HFF-Myc (cell line): ENCODE data around the gene UGT1A9.

Source experiments
- DNase-seq: peaks from one replicate; pipeline ENCODE4 v3.0.0-alpha.2; 2011; ENCODE audit warnings: low read depth; ENCODE audit errors: extremely low read depth
- H3K4me3 ChIP-seq: replicated peaks from 2 replicates; pipeline ENCODE4 v1.5.1; 2011; ENCODE audit warnings: low read depth, mild to moderate bottlenecking, control low read depth, low read length
- TF ChIP-seq, protein P1 (sequence below): IDR thresholded peaks from 2 replicates; pipeline ENCODE4 v1.5.1; 2012; ENCODE audit warnings: mild to moderate bottlenecking, low read depth, low read length, control low read depth; ENCODE audit errors: missing control alignments

Gene UGT1A9

DNA sequence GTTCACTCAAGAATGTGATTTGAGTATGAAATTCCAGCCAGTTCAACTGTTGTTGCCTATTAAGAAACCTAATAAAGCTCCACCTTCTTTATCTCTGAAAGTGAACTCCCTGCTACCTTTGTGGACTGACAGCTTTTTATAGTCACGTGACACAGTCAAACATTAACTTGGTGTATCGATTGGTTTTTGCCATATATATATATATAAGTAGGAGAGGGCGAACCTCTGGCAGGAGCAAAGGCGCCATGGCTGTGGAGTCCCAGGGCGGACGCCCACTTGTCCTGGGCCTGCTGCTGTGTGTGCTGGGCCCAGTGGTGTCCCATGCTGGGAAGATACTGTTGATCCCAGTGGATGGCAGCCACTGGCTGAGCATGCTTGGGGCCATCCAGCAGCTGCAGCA, 88.3 kb downstream of the UGT1A9 start, which contains the start of gene UGT1A1:
Gene UGT1A1, plus strand, starts transcription at position 228 of the 400 bp plus-strand sequence. Its CDS starts 18 bp downstream, at position 246.
- TF ChIP-seq, protein P1, sequence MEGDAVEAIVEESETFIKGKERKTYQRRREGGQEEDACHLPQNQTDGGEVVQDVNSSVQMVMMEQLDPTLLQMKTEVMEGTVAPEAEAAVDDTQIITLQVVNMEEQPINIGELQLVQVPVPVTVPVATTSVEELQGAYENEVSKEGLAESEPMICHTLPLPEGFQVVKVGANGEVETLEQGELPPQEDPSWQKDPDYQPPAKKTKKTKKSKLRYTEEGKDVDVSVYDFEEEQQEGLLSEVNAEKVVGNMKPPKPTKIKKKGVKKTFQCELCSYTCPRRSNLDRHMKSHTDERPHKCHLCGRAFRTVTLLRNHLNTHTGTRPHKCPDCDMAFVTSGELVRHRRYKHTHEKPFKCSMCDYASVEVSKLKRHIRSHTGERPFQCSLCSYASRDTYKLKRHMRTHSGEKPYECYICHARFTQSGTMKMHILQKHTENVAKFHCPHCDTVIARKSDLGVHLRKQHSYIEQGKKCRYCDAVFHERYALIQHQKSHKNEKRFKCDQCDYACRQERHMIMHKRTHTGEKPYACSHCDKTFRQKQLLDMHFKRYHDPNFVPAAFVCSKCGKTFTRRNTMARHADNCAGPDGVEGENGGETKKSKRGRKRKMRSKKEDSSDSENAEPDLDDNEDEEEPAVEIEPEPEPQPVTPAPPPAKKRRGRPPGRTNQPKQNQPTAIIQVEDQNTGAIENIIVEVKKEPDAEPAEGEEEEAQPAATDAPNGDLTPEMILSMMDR: no peak
- no peak within 1 kb of the TSS for H3K4me3 ChIP-seq
- DNase-seq: no peak

DNA sequence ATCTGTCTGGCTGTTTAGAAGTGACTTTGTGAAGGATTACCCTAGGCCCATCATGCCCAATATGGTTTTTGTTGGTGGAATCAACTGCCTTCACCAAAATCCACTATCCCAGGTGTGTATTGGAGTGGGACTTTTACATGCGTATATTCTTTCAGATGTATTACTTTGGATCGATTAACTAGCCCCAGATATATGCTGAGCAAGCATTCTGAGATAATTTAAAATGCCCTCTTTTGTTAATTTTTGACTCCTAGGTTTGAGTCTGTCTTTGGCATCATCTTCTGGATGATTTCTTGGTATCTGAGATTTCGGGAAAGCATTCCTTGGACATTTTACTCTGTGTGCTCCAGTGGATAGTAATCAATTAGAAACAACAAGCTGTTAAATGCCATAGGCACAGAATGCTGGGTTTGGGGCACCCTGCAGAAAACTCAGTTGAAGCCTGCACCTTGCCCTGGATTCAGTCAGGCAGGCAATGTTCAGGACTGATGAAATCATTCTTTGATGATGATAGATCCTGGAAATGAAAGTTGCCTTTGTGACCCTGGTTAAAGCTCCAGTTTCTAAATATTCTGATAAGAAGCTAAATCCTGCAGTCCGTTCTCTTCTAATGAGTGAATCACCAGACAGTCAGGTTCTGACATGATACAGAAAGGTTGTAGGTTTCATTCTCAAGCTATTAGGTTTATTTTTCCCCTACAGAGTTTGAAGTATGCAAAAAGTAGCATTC, 89.5 kb downstream of the UGT1A9 start:
- DNase-seq: no peak
- TF ChIP-seq, protein P1: no peak
- no peak overlapping the region for H3K4me3 ChIP-seq

DNA sequence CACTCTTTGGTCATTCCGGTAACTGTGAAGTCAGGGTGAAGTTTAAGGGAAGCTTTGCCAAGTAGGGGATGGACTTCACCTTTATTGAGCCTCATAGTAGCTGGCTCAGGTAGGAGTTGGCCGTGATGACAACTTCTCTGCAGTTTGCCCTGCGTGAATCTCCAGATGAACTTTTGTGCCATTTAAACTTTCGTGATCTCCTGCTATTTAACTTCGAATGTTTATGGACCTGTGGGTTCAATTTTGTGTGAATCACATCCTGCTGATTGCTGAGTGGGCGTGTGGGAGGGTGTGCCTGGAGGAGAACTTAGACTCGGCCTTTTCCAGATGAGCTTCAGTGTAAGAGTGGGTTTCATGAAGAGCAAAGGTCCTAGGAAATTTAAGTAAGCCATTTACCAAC, 92.6 kb downstream of the UGT1A9 start:
- H3K4me3 ChIP-seq: no peak overlapping the region
- TF ChIP-seq, protein P1: no peak
- DNase-seq: peak; percentile 14

DNA sequence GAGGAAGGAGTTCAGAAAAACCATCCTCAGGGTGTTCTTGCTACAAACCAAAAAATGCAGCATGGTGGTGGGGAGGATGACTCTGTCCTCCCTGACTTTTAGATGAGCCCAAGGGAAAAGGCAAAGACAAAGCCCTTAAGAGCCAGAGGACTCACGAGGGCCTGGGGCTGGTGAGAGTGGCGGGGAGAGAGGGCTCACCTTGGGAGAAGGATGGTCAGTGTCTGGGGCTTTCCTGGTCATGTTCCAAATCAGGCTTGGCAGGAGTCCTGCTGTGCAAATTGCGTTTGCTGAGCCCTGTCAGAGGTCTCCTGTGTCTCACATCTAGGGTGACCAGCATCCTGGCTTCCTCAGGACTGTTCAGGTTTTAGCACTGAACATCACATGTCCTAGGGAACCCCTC, 93.1 kb downstream of the UGT1A9 start:
- H3K4me3 ChIP-seq: no peak overlapping the region
- no peak for DNase-seq
- TF ChIP-seq, protein P1: no peak

DNA sequence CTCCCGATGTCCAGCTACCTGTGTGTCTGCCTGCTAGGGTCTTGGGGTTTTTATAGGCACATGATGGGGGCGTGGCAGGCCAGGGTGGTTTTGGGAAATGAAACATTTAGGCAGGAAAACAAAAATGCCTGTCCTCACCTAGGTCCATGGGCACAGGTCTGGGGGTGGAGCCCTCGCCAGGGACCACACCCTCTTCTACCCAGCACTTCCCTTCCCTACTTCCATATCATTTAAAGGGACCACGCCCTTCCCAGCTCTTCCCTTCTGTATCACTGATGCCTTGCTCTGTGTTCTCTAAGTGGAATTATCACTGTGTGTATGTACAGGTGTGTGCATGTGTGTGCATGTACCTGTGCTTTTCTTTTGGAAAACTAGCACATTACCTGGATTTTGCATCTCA, 94.7 kb downstream of the UGT1A9 start:
- DNase-seq: no peak
- TF ChIP-seq, protein P1: no peak
- no peak overlapping the region for H3K4me3 ChIP-seq

DNA sequence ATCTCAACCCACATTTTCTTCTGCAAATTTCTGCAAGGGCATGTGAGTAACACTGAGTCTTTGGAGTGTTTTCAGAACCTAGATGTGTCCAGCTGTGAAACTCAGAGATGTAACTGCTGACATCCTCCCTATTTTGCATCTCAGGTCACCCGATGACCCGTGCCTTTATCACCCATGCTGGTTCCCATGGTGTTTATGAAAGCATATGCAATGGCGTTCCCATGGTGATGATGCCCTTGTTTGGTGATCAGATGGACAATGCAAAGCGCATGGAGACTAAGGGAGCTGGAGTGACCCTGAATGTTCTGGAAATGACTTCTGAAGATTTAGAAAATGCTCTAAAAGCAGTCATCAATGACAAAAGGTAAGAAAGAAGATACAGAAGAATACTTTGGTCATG, 96.4 kb downstream of the UGT1A9 start:
- DNase-seq: no peak
- no peak overlapping the region for H3K4me3 ChIP-seq
- TF ChIP-seq, protein P1: no peak

DNA sequence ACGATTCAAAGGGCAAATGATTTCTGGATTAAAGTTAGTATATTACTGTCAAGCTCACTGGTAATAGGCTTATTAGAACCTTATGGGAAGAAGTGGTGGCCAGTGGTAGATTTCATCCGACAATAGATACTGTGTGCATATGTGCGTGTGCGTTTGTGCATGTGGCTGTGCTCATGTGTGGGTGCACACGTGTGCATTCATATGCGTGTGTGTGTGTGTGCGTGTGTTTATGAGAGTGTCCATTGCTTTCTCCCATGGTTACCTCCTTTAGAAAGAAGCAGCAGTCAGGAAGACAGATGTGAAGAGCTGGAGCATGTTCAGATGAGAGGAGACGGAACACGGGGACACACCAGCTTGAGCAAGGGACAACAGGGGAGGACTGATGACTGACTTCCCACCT, 97.6 kb downstream of the UGT1A9 start:
- no peak overlapping the region for H3K4me3 ChIP-seq
- TF ChIP-seq, protein P1: no peak
- DNase-seq: no peak
